Measurements from ENCODE around the gene SIAH2. TPM values are rescaled to one million over a fixed set of nuclear protein-coding genes. Genes with fewer than 3 reads are reported as not detected.
A peak's percentile ranks its signal among the peaks of the same experiment; 100 is the strongest.

The SIAH2 gene
- total RNA-seq, 8 experiments from 2014 or later = 7.1 to 29.4 (median 17.0) TPM

GRCh38 chr3:150703299-150703755 lies 59.6 kb downstream of the SIAH2 start:
- ATAC-seq (replicated peaks in 6 of 8) = peak in 5 of 8 experiments; percentile 43 to 69 (median 57)
- in situ Hi-C loops (cut with MboI; ENCODE audit: low pct_unique_long_range_greater_than_20kb in 2 of 9, low sequenced_read_pairs in 9 of 9, unreplicated experiment in 9 of 9) = loop anchor here in 2 of 9 experiments (25.0 kb wide), 1 partner anchor 159 kb away; no protein-coding TSS in a partner anchor
- peak overlapping the region; percentile 51 to 70 (median 53) for H3K4me3 ChIP-seq
- WGBS, 10 experiments = 16 to 90% (median 19%) methylated on average over 2 to 7 of the region's 29 CpGs; no CpG with 5 or more reads in 7 of the 10 experiments
- H3K4me1 ChIP-seq (replicated peaks in 1 of 2) = peaks cover 0 to 4% of the 10 kb centered on the region in 2 donors
- peak overlapping the region in 1 of 2 donors; percentile 71 for H3K27ac ChIP-seq

- peak in 2 of 8 experiments; percentile 69 to 76 for ATAC-seq (replicated peaks in 6 of 8)
- in situ Hi-C loops (cut with MboI; ENCODE audit: low pct_unique_long_range_greater_than_20kb in 2 of 9, low sequenced_read_pairs in 9 of 9, unreplicated experiment in 9 of 9) = no loop called here
These were observed 63.8 kb downstream of the SIAH2 start for GRCh38 chr3:150699068-150699639.

DNA sequence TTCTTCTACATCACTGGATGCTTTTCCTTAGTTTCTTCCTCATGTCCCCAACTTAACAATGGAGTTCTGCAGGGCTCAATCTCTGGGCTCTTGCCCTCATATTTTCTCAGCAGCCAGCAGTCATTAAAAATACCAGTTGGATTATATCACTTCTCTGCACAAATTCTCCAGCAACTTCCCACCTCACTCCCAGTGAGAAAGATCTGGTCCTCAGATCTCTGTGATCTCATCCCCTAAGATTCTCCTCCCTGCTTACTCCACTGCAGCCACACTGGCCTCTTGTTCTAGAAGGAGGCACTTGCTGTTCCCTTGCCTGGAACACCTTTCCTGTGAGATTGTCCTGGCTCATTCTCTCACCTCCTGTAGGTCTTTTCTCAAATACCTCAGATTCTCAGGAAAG lies 65.3 kb downstream of the SIAH2 start:
- no peak overlapping the region for H3K4me3 ChIP-seq
- ATAC-seq (replicated peaks in 6 of 8) = no peak
- no peaks in the 10 kb centered on the region for H3K4me1 ChIP-seq (replicated peaks in 1 of 2)
- in situ Hi-C loops (cut with MboI; ENCODE audit: low pct_unique_long_range_greater_than_20kb in 2 of 9, low sequenced_read_pairs in 9 of 9, unreplicated experiment in 9 of 9) = no loop called here
- H3K27ac ChIP-seq = no peak overlapping the region

More at GRCh38 chr3:150699068-150699639, 63.8 kb downstream of the SIAH2 start:
- Histone ChIP-seq H3K4me1 (replicated peaks in 1 of 2) (peaks cover 0 to 4% of the 10 kb centered on the region in 2 donors), H3K27ac (no peak overlapping the region), H3K4me3 (no peak overlapping the region)
- 58 to 89% (median 77%) methylated on average over 1 to 2 of the region's 2 CpGs for WGBS, 10 experiments

DNA sequence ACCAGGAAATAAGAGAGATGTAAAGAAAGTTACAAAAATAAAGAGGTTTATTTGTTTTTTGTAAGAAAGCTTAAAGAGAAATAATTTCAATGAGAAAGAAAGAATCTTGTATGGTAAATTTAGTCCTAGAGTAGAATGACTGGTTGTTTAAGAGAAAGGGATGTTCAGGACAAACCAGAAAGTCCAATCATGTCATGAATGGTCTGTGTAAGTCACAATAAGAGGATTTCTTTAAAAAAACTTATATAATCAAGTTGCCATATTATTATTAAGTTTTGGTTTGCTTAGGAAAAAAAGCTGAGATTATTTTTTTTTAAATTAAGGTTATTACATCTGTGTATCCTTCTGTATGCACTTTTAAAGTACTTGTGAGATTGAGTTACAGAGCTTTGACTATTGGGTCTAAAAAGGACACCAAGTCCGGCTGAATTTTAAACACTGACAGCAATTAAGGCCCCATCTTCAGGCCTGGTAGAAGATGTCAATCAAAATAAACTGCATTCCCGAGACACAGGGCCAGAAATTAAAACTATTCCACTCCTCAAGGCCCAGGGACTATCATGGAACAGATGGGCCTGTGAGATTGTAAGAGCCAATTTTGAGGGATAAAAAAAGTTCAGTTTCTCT lies 71.4 kb downstream of the SIAH2 start:
- in situ Hi-C loops (cut with MboI; ENCODE audit: low pct_unique_long_range_greater_than_20kb in 2 of 9, low sequenced_read_pairs in 9 of 9, unreplicated experiment in 9 of 9) = no loop called here
- ATAC-seq (replicated peaks in 6 of 8) = no peak
- no peak overlapping the region for H3K27ac ChIP-seq
- no peak overlapping the region for H3K4me3 ChIP-seq
- 0 to 93% (median 68%) methylated on average over 1 to 2 of the region's 2 CpGs; no CpG with 5 or more reads in 2 of the 10 experiments for WGBS, 10 experiments
- H3K4me1 ChIP-seq (replicated peaks in 1 of 2) = no peaks in the 10 kb centered on the region

Other genes starting within 250 kb of the SIAH2 start
- gene SERP1, start 216.7 kb downstream of the SIAH2 start, total RNA-seq = 100 to 1,000 TPM in 1 of 8 experiments, 10 to 100 TPM in 7; 61.9 to 109 (median 85.0) TPM
- 100 to 1,000 TPM in 4 of 8 experiments, 10 to 100 TPM in 4; 61.7 to 128 (median 97.5) TPM for gene EIF2A, start 216.4 kb downstream of the SIAH2 start, total RNA-seq
- gene SELENOT, start 159.8 kb downstream of the SIAH2 start, total RNA-seq = 100 to 1,000 TPM in 1 of 8 experiments, 10 to 100 TPM in 7; 36.5 to 113 (median 49.9) TPM
- under 1 TPM in 6 of 8 experiments, not detected in 2; 0.20 to 0.43 (median 0.23) TPM for gene ERICH6, start 59.2 kb downstream of the SIAH2 start, total RNA-seq
- under 1 TPM in 4 of 8 experiments, not detected in 4; 0.66 to 0.92 (median 0.81) TPM for gene MINDY4B, start 142.3 kb upstream of the SIAH2 start, total RNA-seq
- 10 to 100 TPM in 1 of 8 experiments, 1 to 10 TPM in 4, not detected in 3; 2.1 to 10.8 (median 3.6) TPM for gene CLRN1, start 209.6 kb upstream of the SIAH2 start, total RNA-seq